ENCODE results near the gene DAG1.

The DAG1 gene

GRCh38 chr3:49482766-49483165 is 12.7 kb downstream of the DAG1 start (continued):
- TF ChIP-seq, protein P1, sequence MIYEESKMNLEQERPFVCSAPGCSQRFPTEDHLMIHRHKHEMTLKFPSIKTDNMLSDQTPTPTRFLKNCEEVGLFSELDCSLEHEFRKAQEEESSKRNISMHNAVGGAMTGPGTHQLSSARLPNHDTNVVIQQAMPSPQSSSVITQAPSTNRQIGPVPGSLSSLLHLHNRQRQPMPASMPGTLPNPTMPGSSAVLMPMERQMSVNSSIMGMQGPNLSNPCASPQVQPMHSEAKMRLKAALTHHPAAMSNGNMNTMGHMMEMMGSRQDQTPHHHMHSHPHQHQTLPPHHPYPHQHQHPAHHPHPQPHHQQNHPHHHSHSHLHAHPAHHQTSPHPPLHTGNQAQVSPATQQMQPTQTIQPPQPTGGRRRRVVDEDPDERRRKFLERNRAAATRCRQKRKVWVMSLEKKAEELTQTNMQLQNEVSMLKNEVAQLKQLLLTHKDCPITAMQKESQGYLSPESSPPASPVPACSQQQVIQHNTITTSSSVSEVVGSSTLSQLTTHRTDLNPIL (CRISPR knock-in tag; IDR thresholded peaks at IDR 0.05; ENCODE audit: low read depth) = no peak

DNA sequence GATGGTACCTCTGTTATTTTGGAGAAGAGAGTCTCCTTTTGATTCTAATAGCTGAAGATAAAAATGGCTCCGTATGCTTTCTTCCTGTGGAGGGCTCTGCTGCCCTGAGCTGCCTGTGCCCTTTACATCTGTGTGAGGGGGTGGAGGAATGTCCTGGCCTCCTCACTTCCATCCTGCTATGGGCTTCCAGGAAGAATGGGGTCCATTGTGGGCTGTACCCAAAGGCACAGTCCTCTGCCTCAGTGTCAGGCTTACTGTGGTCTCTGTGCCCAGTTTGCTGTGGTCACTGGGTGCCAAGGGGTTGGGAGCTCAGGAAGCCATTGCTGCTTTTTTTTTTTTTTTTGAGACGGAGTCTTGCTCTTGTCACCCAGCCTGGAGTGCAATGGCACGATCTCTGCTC is 14.4 kb downstream of the DAG1 start:
- ATAC-seq = no peak
- TF ChIP-seq PATZ1 (CRISPR knock-in tag; IDR thresholded peaks at IDR 0.05; ENCODE audit: borderline replicate concordance) (no peak), ZFP3 (CRISPR knock-in tag; IDR thresholded peaks at IDR 0.05) (no peak), TSHZ2 (CRISPR knock-in tag; IDR thresholded peaks at IDR 0.05) (no peak), TCF4 (CRISPR knock-in tag; IDR thresholded peaks at IDR 0.05; ENCODE audit: borderline replicate concordance) (no peak), ZNF70 (CRISPR knock-in tag; IDR thresholded peaks at IDR 0.05) (no peak), RARB (CRISPR knock-in tag; IDR thresholded peaks at IDR 0.05) (no peak), TOX (CRISPR knock-in tag; IDR thresholded peaks at IDR 0.05; ENCODE audit: borderline replicate concordance) (no peak), BACH2 (CRISPR knock-in tag; IDR thresholded peaks at IDR 0.05; ENCODE audit: borderline replicate concordance) (no peak), SNAI2 (CRISPR knock-in tag; IDR thresholded peaks at IDR 0.05) (no peak)

DNA sequence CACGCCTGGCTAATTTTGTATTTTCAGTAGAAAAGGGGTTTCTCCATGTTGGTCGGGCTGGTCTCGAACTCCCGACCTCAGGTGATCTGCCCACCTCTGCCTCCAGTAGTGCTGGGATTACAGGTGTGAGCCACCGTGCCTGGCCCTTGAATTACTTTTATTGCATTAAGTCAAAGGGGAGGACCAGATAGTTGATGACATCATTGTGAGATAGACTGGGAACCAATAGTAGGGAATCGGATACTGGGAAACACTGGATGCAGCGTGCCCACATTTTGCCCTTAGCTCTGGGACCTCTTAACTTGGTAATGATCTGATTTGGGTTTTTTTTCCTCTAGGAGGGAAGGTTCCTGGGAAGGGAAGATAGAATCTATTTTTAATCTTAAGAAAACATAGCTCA is 19.2 kb downstream of the DAG1 start:
- ATAC-seq = no peak
- TF ChIP-seq SNAI2 (CRISPR knock-in tag; IDR thresholded peaks at IDR 0.05) = no peak
- no peak for TF ChIP-seq GLIS3 (CRISPR knock-in tag; IDR thresholded peaks at IDR 0.05)
- no peak for TF ChIP-seq ESRRG (CRISPR knock-in tag; IDR thresholded peaks at IDR 0.05)
- TF ChIP-seq ZNF565 (CRISPR knock-in tag; conservative IDR thresholded peaks at IDR 0.05; ENCODE audit: low read depth) = no peak
- TF ChIP-seq ARNTL (CRISPR knock-in tag; IDR thresholded peaks at IDR 0.05; ENCODE audit: borderline replicate concordance, low read depth) = no peak
- no peak for TF ChIP-seq POU6F1 (CRISPR knock-in tag; IDR thresholded peaks at IDR 0.05; ENCODE audit: borderline replicate concordance, low read depth)
- TF ChIP-seq RARB (CRISPR knock-in tag; IDR thresholded peaks at IDR 0.05) = no peak
- TF ChIP-seq CSRNP3 (CRISPR knock-in tag; IDR thresholded peaks at IDR 0.05) = no peak
- TF ChIP-seq OSR1 (CRISPR knock-in tag; IDR thresholded peaks at IDR 0.05) = no peak
- no peak for TF ChIP-seq ZNF70 (CRISPR knock-in tag; IDR thresholded peaks at IDR 0.05)
- TF ChIP-seq TCF4 (CRISPR knock-in tag; IDR thresholded peaks at IDR 0.05; ENCODE audit: borderline replicate concordance) = no peak
- no peak for TF ChIP-seq PATZ1 (CRISPR knock-in tag; IDR thresholded peaks at IDR 0.05; ENCODE audit: borderline replicate concordance)
- TF ChIP-seq ISL1 (CRISPR knock-in tag; IDR thresholded peaks at IDR 0.05) = no peak
